Epithelial cell of esophagus (primary cell): ENCODE results near the gene PARP6.
A peak's percentile ranks its signal among the peaks of the same experiment; 100 is the strongest.

Source experiments
- DNase-seq: peaks from one replicate; pipeline ENCODE4 v3.0.0; 2010; ENCODE audit warnings: low read depth
- H3K4me3 ChIP-seq: 2 replicates; pipeline ENCODE4 v1.5.1; 2011; ENCODE audit warnings: mild to moderate bottlenecking, low read length, control low read depth
- CTCF ChIP-seq: IDR thresholded peaks from 2 replicates; pipeline ENCODE4 v1.5.1; 2011; ENCODE audit warnings: low read depth, mild to moderate bottlenecking, low read length, control low read depth, inconsistent platforms; ENCODE audit not compliant: insufficient read depth; ENCODE audit errors: missing control alignments

Gene PARP6

GRCh38 chr15:72302955-72303354 lies 30.6 kb upstream of the PARP6 start:
- TF ChIP-seq CTCF: no peak
- DNase-seq: peak; percentile 30
- H3K4me3 ChIP-seq: no peak overlapping the region

- H3K4me3 ChIP-seq: no peak overlapping the region
- DNase-seq: no peak
These were observed 17.4 kb upstream of the PARP6 start for GRCh38 chr15:72289597-72290325.

DNA sequence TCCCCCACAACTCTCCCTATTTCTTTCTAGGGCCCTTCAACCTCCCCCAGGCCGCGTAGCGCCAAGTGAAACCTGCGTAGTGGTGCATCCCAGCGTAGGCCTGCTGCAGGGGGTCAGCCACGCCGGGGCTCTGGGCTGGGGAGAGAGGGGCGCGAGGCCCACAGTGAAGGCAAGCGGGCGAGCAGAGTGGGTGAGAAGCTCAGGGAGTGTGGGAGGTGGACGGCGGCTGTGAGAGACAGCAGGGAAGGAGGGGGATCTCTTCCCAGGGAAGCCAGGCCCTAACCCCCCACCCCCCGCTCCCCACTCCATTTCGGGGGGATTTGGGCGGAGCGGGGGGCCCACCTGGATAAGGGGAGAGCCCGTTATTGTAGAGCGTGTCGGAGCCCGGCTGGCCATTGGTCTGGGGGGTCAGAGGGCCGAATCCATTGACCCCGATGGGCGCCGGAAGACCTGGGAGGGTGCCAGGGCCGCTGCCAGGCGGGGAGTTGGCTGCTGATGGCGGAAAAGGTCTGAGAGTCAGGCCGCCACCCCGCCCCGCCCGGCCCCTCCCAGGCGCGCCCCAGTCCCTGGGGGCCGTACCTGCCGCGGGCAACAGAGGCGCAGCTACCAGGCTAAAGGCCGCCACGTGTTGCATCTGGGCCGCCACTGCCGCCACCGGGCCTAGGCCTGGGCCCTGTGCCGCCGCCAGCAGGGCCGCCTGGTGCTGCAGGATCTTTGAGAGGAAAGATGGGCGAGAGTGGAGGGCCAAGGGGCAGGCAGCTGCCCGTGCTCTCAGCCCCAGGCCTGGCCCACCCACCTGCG lies 16.6 kb upstream of the PARP6 start:
- H3K4me3 ChIP-seq: no peak overlapping the region
- TF ChIP-seq CTCF: no peak
- no peak for DNase-seq

More at GRCh38 chr15:72289597-72290325, 17.4 kb upstream of the PARP6 start:
- no peak for TF ChIP-seq CTCF

DNA sequence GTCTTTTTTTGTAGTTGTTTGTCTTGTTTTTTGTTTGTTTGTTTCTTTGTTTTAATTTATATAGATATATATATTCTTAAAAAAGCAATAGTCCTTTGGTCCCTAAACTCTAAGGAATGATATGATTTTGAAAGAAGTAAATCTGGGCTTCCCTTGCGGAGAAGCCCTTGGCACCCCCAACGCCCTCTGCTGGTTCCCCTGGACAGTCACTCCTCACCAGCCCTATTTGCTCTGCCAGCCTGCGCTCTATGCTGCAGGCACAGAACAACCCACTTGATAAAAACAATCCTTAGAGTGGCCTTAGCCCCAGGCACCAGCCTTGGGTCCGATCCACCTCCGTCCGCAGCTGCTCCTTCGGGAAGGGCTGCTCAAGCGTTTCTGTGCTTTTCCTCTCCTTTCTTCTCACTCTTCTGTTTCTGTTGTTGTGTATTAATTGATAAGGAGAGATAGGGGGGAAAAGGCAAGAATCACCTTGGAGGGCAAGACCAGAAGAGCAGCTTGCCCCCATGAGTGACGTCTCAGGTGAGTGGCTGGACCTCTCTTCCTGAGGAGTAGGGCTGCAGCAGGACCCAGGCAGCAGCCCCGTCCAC lies 13.7 kb upstream of the PARP6 start:
- H3K4me3 ChIP-seq: no peak overlapping the region
- DNase-seq: peak; percentile 48
- TF ChIP-seq CTCF: peak; percentile 67

DNA sequence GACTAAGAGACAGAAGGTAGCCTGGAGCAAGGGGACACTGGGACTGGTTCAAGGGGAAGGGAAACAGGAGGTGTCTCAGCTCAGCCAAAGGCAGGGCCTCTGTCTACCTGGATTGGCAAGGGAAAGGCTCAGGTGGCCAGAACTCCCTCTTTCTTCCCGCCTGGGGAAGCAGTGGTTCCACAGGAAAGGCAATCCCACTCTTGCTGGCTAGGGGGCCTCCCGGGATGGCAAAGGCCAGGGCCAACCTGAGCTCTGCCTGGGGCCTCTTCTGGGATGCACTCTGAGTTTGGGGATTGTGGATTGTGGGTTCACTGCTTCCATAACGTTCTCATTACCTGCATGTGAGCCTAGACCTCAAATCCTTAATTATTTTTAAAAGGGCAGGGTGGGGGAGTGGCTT lies 13.0 kb upstream of the PARP6 start:
- no peak for DNase-seq
- no peak overlapping the region for H3K4me3 ChIP-seq
- TF ChIP-seq CTCF: no peak

DNA sequence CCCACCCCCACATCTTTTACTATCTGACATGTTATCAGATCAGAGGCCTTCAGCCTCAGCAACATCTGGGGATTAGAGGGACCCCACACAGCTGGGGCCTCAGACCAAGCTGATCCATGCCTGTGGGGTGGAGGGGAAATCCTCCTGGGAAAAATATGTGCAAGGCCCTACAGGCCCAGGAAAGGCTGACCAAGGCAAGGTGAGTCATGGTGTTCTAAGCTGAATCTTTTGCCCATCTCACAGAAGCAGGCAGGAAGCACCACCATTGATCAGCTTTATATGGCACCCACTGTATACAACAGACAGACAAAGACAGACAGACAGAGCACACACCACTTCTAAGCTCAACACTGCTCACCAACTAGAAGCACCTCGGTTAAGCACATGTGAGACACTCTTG lies 12.4 kb upstream of the PARP6 start:
- TF ChIP-seq CTCF: no peak
- no peak overlapping the region for H3K4me3 ChIP-seq
- DNase-seq: peak; percentile 64
